Osteoblast (primary cell): ENCODE measurements around the gene EXD1. TPM values are rescaled to one million over a fixed set of nuclear protein-coding genes. Genes with fewer than 3 reads are reported as not detected.

Source experiments
- DNase-seq: peaks from one replicate; pipeline ENCODE4 v3.0.0; 2011; ENCODE audit warnings: low spot score, mixed read lengths; ENCODE audit not compliant: insufficient read length; ENCODE audit errors: missing footprints
- H2AFZ ChIP-seq: 2 replicates; pipeline ENCODE4 v1.6.0; 2011; ENCODE audit warnings: mild to moderate bottlenecking, low read length
- H3K27ac ChIP-seq: 2 replicates; pipeline ENCODE4 v1.5.1; 2011; ENCODE audit warnings: mild to moderate bottlenecking, low read depth, low read length, moderate library complexity
- H3K27me3 ChIP-seq: 2 replicates; pipeline ENCODE4 v1.6.0; 2012; ENCODE audit warnings: mild to moderate bottlenecking, control low read depth, inconsistent platforms, low read length, moderate library complexity; ENCODE audit not compliant: insufficient read depth
- H3K36me3 ChIP-seq: 2 replicates; pipeline ENCODE4 v1.5.1; 2011; ENCODE audit warnings: mild to moderate bottlenecking, low read length, control low read depth, moderate library complexity; ENCODE audit not compliant: insufficient read depth
- H3K4me1 ChIP-seq: 2 replicates; pipeline ENCODE4 v1.5.1; 2011; ENCODE audit warnings: mild to moderate bottlenecking, low read length, control low read depth, moderate library complexity; ENCODE audit not compliant: insufficient read depth
- H3K4me2 ChIP-seq: 2 replicates; pipeline ENCODE4 v1.6.0; 2011; ENCODE audit warnings: mild to moderate bottlenecking, low read length; ENCODE audit not compliant: insufficient read depth
- H3K4me3 ChIP-seq: fragments of 200-600 bp; sonication (generic); 3 replicates; pipeline ENCODE4 v1.5.1; 2012; ENCODE audit warnings: mild to moderate bottlenecking, low read length, inconsistent platforms; ENCODE audit not compliant: insufficient read depth
- H3K79me2 ChIP-seq: 2 replicates; pipeline ENCODE4 v1.6.0; 2012; ENCODE audit warnings: mild to moderate bottlenecking, low read length, control low read depth, inconsistent platforms; ENCODE audit not compliant: insufficient read depth
- H3K9me3 ChIP-seq: 2 replicates; pipeline ENCODE4 v1.5.1; 2011; ENCODE audit warnings: low read depth, low read length, control low read depth
- H4K20me1 ChIP-seq: 2 replicates; pipeline ENCODE4 v1.6.0; 2012; ENCODE audit warnings: mild to moderate bottlenecking, low read length, control low read depth; ENCODE audit not compliant: insufficient read depth
- total RNA-seq: library from RNA; depleted of rRNA; stranded (reverse); fragments of >200 nt; gene quantifications from 2 replicates; pipeline ENCODE4 v1.2.3, GENCODE V29; 2012
- TF ChIP-seq, protein P1 (sequence below): IDR thresholded peaks from 2 replicates; pipeline ENCODE4 v1.5.1; 2011; ENCODE audit warnings: mild to moderate bottlenecking, low read depth, low read length, moderate library complexity; ENCODE audit errors: extremely low read depth

EXD1 gene
- total RNA-seq, 1 donor, result not detected

DNA sequence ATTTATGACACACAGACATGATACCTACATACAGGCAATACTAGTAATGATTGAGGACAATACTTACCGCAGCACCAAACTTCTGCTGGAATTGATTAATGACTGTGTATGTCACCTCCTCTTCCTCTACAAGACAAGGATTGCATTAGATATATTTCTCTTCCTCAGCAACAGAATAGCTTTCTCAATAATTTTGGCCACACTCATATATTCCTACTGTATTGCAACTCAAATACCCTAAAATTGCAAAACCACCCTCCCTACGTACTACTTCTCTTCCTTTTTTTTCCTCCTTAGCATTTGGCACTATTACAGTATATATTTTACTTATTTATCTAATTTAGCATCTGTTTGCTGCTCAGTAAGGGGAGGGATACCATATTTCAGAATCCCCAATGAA, 14.8 kb downstream of the EXD1 start:
- TF ChIP-seq, protein P1, sequence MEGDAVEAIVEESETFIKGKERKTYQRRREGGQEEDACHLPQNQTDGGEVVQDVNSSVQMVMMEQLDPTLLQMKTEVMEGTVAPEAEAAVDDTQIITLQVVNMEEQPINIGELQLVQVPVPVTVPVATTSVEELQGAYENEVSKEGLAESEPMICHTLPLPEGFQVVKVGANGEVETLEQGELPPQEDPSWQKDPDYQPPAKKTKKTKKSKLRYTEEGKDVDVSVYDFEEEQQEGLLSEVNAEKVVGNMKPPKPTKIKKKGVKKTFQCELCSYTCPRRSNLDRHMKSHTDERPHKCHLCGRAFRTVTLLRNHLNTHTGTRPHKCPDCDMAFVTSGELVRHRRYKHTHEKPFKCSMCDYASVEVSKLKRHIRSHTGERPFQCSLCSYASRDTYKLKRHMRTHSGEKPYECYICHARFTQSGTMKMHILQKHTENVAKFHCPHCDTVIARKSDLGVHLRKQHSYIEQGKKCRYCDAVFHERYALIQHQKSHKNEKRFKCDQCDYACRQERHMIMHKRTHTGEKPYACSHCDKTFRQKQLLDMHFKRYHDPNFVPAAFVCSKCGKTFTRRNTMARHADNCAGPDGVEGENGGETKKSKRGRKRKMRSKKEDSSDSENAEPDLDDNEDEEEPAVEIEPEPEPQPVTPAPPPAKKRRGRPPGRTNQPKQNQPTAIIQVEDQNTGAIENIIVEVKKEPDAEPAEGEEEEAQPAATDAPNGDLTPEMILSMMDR, result no peak
- DNase-seq, result no peak

DNA sequence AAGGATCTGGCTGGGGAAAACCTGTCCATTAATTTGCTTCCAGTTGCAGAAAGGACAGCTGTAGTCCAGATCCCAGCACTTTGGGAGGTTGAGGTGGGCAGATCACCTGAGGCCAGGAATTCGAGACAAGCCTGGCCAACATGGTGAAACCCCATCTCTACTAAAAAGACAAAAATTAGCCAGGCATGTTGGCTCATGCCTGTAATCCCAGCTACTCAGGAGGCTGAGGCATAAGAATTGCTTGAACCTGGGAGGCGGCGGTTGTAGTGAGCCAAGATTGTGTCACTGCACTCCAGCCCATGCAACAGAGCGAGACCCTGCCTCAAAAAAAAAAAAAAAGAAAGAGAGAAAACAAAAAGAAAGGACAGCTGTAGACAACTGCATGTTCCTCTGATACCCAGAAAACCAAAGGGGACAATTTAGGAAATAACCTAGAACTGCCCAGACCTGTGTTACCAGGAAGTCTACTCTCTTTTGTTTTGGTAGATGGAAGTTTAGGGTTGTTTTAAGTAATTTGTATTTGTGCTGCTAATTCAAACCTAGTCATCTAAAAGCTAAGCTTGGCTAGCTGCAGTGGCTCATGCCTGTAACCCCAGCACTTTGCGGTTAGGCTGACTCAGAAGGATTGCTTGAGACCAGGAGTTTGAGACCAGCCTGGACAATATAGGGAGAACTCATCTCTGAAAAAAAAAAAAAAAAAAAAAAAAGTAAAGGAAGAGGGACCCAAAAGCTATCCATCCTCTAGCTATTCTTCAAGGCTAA, 22.7 kb downstream of the EXD1 start:
- Histone ChIP-seq H3K9me3 (no peaks in the 10 kb centered on the region), H3K4me1 (peaks cover 3% of the 10 kb centered on the region), H3K4me2 (no peak overlapping the region), H3K36me3 (no peaks in the 10 kb centered on the region), H3K27ac (no peak overlapping the region), H3K27me3 (peaks cover 13% of the 10 kb centered on the region), H3K4me3 (no peak overlapping the region), H4K20me1 (no peaks in the 10 kb centered on the region), H3K79me2 (no peaks in the 10 kb centered on the region), H2AFZ (no peak overlapping the region)
- TF ChIP-seq, protein P1, result no peak
- DNase-seq, result no peak

More for the DNA sequence above, 14.8 kb downstream of the EXD1 start:
- H3K36me3 ChIP-seq, result no peaks in the 10 kb centered on the region
- H3K27me3 ChIP-seq, result peaks cover 34% of the 10 kb centered on the region
- no peaks in the 10 kb centered on the region for H3K4me1 ChIP-seq
- no peak overlapping the region for H3K4me3 ChIP-seq
- no peak overlapping the region for H3K4me2 ChIP-seq
- no peak overlapping the region for H2AFZ ChIP-seq
- H3K27ac ChIP-seq, result no peak overlapping the region
- no peaks in the 10 kb centered on the region for H3K79me2 ChIP-seq
- H3K9me3 ChIP-seq, result no peaks in the 10 kb centered on the region
- H4K20me1 ChIP-seq, result no peaks in the 10 kb centered on the region

DNA sequence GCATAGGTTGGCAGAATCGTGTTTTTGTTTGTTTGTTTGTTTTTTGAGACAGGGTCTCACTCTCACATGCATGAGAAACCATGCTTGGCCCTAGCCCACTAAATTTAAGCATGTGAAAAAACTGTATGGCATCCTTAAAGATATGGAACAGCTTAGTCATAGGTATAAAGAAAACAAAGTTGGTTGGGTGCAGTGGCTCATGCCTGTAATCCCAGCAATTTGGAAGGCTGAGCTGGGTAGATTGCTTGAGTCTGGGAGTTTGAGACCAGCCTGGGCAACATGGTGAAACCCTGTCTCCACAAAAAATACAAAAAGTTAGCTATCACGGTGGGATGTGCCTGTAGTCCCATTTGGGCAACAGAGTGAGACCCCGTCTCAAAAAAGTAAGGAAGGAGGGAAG, 25.2 kb downstream of the EXD1 start:
- Histone ChIP-seq H3K4me1 (peaks cover 3% of the 10 kb centered on the region), H4K20me1 (no peaks in the 10 kb centered on the region), H3K27me3 (peaks cover 3% of the 10 kb centered on the region), H3K27ac (no peak overlapping the region), H3K36me3 (no peaks in the 10 kb centered on the region), H3K79me2 (no peaks in the 10 kb centered on the region), H3K4me3 (no peak overlapping the region), H3K4me2 (no peak overlapping the region), H2AFZ (no peak overlapping the region), H3K9me3 (no peaks in the 10 kb centered on the region)
- no peak for DNase-seq
- TF ChIP-seq, protein P1, result no peak

DNA sequence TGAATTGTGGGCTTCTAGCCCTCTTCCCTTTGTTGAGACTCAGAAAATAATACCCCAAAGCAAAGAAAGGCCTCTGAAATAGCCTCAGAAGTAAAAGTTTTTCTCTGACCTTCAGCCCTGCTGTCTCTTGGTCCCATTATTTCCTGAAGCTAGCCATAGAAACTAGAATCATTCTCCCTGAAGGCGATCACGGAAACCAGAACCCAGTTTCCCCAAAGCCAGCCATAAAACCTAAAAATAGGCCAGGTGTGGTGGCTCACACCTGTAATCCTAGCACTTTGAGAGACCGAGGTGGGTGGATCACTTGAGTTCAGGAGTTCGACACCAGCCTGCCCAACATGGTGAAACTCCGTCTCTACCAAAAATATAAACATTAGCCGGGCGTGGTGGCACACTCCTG, 27.2 kb downstream of the EXD1 start:
- Histone ChIP-seq H3K27me3 (no peaks in the 10 kb centered on the region), H4K20me1 (no peaks in the 10 kb centered on the region), H3K79me2 (no peaks in the 10 kb centered on the region), H3K4me3 (no peak overlapping the region), H3K36me3 (no peaks in the 10 kb centered on the region), H3K27ac (no peak overlapping the region), H2AFZ (no peak overlapping the region), H3K4me2 (no peak overlapping the region), H3K9me3 (no peaks in the 10 kb centered on the region), H3K4me1 (peaks cover 3% of the 10 kb centered on the region)
- TF ChIP-seq, protein P1, result no peak
- DNase-seq, result no peak
